ENCODE measurements around the gene DYNC2LI1.

GRCh38 chr2:43796206-43796605 is 22.4 kb downstream of the DYNC2LI1 start:
- TF ChIP-seq CTCF (IDR thresholded peaks at IDR 0.05) (no peak), POLR2A (IDR thresholded peaks at IDR 0.05) (no peak)
